CD4-positive, alpha-beta T cell treated with Interleukin-21 for 1 hour (primary cell): ENCODE results near the gene C1orf56.

ENCODE experiments used
- DNase-seq: peaks from one replicate; pipeline ENCODE4 v3.0.0-alpha.2; 2020

The C1orf56 gene, protein sequence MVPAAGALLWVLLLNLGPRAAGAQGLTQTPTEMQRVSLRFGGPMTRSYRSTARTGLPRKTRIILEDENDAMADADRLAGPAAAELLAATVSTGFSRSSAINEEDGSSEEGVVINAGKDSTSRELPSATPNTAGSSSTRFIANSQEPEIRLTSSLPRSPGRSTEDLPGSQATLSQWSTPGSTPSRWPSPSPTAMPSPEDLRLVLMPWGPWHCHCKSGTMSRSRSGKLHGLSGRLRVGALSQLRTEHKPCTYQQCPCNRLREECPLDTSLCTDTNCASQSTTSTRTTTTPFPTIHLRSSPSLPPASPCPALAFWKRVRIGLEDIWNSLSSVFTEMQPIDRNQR

DNA sequence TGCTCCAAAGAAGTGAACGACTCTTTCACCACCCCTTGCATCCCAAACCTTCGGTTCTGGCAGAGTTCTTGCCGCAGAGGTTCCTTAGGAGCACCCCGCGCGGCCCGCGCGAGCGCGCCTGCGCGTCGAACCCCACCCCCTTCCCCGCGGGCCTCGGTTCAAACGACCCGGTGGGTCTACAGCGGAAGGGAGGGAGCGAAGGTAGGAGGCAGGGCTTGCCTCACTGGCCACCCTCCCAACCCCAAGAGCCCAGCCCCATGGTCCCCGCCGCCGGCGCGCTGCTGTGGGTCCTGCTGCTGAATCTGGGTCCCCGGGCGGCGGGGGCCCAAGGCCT lies at the start of gene C1orf56:
TSS of gene C1orf56 (plus strand) at position 161 of the 334 bp plus-strand sequence. CDS start at position 258, 97 bp downstream.
- DNase-seq, result peak; percentile 70

DNA sequence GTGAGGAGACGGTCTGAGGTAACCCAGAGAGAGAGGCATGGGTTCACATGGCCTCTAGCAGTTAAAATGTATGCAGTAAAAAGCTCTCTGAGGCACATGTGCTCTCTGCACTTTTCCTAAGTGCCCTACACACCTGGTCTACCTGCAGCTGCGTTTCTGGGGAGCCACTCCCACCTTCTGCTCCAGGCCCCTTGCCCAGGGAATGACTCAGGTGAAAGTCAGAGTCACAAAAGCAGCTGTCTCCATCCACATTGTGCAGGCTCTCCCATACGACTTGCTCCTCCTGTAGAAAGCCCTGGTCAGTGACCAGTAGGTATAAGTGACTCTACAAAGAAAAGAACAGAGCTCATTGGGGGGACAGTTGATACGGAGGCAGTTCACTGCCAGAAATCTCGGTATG lies 49.6 kb upstream of the C1orf56 start:
- no peak for DNase-seq

DNA sequence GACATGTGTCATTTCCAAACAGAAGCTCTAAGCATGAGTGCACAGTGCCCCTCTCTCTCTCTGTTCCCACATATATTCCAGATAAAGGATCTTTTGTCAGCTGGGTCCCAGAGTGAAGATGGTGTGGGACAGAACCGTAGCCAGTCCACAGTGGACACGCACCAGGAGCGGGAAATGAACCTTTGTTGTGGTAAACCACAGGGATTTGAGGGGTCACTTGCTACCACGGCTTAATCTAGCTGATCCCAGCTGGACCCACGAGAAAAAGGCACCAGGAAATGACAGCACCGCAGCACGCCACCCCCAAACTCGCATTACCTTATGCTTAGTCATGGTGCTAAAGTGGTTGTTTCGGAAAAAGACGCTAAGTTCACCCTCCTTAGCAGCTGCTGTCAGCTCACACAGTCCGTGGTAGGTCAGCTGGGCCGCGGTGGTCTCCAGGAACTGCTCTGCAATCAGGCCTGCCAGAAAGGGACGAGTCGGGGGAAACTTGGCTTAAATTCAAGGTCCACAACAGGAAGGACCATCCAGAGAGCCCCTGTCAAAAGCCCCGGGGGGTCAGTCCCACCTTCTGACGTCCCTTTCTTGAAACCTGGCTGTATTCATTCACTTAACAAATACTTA lies 48.4 kb upstream of the C1orf56 start:
- no peak for DNase-seq

DNA sequence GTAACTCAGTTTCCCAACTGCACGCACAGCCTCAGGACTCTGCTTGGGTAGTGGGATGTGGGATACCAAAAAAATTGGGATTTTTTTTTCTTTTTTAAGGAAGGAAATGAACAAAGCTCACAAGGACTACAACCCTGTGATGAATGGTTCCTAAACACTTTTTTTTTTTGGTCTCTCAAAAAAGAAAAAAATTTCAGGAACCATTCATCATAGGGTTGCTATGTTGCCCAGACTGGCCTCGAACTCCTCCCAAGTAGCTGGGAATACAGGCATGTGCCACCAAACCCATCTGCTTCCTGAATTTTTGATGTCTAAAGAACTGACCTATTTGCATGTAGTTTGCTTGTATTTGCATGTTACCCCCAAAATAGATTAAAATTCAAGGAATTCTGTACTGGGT lies 47.6 kb upstream of the C1orf56 start:
- DNase-seq, result no peak

DNA sequence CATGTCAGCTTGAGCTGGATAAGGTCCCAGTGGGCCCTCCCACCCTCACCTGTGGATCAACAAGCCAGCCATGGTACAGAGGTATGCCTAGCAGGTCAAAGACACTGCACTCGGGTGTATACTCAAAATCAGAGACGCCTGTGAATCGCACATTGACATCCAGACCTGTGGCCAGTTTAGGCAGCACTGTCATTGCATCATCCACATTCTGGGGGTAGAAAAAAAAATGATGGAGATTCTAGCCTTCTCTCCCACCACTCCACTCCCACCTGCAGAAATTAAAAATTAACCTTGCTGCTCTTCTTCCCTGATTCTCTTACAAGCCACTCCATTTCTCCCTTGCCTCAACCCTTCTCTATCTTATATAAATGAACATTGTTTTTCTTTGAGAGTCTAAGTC lies 47.1 kb upstream of the C1orf56 start:
- DNase-seq, result no peak

DNA sequence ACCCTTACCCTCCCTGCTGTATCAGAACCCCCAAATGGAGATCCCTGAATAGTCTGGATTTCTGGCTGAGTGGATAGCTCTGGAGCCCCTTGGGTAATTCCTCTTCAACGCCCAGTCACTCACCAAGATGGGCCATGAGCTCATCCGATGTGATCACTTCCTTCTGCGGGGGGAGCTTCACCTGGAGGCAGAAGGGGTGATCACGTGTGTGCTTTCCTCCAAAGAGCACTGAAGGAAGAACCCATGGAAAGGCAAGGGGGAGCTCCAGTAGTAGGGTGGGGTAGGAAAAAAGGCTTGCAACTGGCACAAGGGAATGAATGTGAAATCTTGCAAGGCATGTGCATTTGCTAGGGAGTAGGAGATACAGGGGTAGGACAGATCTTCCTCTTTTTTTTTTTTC lies 45.9 kb upstream of the C1orf56 start:
- no peak for DNase-seq

DNA sequence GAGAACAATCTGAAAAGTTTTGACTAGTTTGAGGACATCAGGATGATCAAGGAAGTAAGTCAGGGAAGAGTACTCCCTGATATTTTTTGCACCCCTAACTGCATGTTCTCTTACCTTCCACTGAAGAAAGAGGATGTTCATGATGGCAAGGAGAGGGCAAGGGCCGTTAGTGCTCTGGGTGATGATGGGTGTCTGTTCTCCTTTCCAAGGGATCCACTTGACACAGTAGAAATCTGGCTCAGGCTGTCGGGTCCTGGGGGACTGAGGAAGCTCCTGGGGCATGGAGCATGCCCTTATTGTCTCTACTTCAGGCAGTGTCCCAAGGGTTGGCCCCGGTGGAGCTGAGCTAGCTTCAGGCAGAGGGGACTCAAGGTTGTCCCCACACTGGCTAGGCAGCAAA lies 45.5 kb upstream of the C1orf56 start:
- DNase-seq, result no peak

DNA sequence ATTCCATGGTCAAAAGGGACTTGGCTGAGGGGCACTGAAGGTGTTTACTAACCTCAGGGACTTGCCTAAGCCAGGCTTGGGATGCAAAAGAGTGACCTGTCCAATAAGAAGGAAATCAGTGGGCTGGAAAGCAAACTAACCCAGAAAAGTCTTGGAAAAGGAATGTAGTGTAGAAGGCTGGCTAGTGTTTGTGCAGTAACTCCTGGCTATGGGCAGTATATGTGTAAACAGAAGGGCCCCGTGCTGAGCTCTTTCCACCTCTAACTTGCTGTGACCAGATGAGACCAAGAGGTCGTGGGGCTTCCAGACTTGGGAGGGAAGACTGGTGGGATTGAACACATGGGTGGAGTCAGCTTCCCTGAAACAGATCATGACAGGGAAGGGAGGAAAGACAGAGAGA lies 44.9 kb upstream of the C1orf56 start:
- DNase-seq, result no peak

DNA sequence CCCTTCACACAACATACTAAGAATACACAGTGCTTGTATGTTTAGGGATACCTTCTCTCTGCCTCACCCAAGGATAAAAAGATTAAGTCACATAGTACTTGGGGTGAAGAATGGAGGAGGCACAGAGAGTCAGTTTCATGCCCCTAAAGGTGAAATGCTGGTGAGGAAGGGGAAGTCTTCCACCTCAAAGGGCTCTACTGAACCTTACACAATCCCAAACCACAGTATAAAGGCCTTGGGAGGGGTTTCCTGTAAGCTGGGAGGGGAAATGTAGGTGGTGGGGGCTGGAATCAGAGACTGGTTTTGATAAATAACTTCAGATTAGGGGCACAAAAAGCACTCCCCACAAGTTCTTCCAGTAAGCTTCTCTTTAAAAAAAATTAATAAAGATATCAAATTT lies 44.4 kb upstream of the C1orf56 start:
- DNase-seq, result peak; percentile 51

DNA sequence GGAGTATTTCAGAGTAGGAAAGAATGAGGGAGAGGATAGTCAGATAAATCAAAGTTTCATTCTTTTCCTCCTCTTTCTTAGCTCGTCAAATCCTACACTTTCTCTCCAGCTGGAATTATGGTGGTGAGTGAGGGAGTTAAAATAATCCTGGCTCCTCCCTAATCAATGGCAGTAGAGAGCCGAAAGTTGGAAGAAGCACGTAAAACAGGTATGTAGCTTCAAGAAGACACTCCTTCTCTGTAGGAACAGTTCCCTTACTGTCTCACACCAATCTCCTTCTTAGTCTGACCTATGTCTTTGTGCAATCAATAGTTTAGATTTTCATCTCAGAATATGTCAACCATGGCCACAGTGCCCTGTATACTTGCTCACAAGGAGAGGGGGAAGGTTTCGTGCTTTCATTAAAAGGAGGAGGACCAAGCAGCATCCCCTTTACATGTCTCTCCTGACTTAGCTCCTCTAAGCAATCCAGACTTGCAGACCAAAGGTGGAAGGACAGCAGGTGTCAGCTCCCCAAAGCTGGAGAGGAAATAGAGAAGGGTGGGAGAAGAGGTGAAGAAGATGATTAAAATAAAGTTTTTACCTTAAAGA lies 41.7 kb upstream of the C1orf56 start:
- no peak for DNase-seq

DNA sequence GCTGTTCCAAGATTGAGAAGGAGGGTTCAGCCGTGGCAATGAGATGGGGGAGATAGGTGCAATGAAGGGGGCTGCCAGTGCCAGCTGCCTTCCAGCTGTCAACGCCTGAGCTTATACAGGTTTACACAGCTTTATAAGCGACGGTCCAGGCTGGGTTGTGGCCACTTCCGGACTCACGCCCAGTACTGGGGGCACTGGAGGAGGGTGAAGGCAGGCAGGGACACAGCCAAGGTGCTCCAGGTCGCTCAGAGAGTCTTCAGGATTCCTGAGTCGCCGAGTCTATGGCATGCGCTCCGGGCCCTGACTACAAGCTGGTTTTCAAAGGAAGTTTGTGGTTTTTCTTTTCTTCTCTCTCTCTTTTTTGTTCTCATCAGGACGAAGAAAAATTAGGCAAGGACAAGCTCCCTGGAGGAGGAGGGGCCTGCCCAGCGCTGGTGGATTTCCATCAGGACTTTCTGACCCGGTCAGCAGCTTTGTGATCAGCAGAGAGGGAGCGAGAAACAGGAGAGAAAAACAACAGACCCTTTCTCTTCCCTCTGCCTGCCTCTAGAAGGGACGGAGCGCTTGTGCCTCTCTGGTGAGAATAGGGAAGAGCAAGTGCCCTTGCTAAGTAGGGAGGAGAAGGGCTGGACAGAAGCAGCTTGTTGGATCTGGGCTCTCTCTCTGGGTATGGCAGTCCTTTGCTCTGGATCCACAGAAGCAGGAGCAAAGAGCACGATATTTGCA lies 41.1 kb upstream of the C1orf56 start, which contains the start of gene MINDY1:
TSS of gene MINDY1 (minus strand) at position 576 of the 726 bp plus-strand sequence. CDS start 4,285 bp downstream, outside the sequence.
- DNase-seq, result peak; percentile 53

DNA sequence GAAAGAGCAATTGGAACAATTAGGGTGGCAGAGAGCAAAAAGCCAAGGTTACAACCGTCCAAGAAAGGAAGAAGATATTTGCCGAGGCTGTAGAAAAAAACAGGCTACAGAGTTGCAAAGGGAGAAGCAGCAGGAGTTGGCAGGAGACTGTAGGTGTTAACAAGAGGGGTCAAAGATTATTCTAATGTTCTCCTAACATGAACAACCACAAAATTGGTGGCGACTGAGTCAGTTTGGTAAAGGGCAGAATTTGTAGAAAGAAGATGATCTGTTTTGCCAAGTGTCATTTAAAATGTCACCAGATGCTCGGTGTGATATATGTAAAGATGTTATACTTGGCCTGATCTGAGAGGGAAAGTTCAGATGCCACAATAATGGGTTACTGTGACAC lies 39.7 kb upstream of the C1orf56 start:
- no peak for DNase-seq

DNA sequence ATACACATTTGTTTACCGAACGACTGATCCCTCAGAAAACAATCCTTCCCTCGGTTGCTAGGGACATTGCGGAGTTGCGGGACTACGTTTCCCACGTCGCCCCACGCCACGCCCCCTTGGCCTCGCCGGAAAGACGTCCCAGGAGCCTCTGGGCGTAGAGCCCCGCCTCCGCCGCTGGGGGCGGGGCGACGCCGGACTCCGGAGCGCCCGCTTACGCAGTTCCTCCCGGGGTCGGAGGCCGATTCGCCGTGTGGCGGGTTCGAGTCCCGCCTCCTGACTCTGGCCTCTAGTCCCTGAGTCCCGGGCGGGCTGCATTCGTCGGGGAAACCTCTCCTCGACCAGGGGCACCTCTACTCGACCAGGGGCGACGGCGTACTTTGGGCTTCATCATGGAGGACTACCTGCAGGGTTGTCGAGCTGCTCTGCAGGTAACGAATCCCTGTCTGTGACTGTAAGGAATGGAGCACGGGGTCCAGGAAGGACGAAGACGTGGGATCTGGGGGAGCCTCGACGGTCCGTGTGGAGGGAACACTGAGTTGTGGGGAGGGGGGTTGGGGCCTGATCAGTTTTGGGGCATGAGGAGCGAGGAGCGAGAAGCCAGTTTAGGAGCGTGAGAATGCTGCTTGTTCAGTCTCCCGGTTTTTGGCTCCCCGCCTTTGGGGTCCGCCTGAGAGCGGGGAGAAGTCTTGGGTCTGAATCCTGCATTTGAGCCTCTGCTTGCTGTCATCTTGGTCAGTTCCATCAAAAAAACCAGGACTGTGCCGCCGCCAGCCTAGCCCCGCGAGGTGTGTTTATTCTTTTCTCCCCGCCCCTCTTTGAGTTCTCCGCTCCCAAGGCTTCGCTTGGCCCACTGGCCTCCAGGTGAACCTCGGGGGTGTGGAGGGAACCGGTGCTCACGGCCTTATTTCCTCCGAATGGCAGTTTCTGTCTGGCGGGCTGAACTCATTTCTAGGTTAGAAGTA lies 39.0 kb upstream of the C1orf56 start, which contains the start of gene PRUNE1:
TSS of gene PRUNE1 (plus strand) at position 206 of the 962 bp plus-strand sequence. CDS start at position 390, 184 bp downstream.
- peak; percentile 98 for DNase-seq

DNA sequence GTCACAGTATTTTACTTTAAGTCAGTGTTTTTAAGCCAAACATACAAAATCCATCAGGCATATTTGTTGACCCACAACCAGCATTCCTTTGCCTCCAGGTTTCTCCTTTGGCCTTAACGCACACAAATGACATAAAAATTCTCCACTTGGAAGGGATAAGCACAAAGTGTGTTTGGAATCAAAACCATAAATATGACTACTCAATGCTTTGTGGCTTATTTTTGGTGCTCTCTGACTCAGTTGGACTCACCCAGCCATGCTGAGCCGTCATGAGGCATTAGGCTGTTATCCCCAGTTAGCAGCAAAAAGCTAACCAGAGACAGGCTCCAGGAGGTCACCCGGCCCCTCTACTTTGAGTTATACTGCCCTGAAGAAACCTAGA lies 38.4 kb upstream of the C1orf56 start:
- DNase-seq, result no peak

DNA sequence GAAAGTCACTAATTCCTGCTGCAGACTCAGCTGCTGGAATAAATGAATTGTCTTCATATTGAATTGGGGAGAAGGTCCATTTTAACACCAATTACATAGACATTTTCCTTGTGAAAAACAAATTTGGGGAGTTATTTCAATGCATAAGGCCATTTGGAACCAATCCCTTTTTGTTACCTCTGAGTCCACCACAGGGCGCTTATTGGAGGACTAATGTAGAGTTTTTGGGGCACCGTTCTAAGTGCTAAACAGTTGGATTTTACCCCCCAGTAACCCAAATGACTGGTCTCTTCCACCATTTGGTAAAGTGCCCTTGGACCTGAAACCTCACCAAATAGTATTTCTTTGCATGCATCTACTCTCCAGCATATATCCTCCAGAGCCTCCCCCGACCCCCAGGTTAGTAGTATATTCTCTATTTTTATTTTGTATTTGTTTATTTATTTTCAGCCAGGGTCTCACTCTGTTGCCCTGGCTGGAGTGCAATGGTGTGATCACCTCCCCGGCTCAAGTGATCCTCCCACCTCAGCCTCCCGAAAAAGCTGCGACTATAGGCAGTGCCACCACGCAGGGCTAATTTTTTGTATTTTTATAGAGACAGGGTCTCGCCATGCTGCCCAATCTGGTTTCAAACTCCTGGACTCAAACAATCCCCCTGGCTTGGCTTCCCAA lies 37.7 kb upstream of the C1orf56 start:
- no peak for DNase-seq

DNA sequence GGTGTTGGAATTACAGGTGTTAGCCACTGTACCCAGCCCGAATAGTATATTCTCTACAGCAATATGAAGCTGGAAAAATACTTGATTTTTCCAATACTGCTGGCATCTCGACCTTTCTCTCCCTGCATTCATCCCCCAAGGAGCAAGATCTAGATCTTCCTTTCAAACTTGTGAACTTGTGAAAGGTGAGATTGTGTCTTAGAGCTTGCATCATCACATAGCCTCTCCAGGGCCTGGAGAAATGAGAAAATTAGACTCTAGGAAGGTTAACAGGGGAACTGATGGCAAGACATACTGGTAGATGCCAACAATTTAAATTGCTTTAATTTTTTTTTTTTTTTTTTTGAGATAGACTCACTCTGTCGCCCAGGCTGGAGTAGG lies 37.2 kb upstream of the C1orf56 start:
- no peak for DNase-seq

DNA sequence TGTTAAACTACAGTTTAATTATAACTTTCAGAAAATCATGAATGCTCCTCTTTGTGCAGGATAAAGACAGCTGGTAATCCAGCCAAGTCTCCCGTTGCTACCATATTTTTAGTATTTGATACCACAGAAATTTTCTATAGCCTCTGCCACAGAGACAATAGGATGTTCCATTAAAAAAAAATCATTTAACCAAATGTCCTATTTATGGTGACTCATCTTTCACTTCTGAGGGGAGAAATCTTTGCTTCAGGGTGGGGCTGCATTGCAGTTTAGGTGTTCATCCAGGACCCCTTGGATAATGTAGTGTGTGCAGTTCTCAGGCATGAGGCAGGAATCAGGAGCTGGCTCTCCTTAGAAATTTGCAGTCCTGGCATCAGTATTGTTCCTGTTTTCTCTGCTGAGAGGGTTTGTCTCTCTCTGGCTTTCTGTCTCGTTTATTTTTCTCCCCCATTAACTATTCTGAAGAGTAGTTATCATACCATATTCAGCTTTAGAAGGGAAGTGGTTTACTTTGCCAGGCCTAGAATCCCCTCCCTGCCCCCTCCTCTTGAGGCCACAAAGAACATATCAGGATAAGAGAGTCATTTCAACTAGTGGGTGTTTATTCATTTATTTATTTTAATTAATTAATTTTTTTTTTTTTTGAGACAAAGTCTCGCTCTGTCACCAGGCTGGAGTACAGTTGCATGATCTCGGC lies 36.2 kb upstream of the C1orf56 start:
- no peak for DNase-seq

DNA sequence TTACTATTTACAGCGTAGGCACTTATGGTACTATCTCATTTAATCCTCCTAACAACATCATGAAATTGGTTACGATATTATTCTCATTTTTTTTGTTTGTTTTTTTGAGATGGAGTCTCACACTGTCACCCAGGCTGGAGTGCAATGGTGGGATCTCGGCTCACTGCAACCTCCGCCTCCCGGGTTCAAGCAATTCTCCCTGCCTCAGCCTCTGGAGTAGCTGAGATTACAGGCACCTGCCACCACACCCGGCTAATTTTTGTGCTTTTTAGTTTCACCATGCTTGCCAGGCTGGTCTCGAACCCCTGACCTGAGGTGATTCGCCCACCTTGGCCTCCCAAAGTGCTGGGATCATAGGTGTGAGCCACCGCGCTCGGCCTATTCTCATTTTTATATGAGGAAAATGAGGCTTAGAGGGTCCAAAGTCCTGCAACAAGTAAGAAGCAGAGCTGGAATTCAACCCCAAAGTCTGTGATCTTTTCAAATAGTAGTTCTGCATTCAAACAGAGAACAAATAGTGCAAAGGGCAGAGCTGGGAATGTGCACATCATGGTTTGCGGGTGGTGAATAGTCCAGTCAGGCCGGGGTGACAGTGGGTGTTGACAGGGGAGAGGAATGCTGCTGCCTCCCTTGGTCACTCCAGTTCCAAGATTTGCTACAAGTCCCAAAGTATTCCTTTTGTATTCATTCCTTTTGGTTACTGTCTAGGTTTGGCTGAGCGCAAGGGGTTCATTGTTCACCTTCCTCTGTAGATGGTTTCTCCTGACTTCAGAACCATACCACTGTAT lies 34.7 kb upstream of the C1orf56 start:
- no peak for DNase-seq

DNA sequence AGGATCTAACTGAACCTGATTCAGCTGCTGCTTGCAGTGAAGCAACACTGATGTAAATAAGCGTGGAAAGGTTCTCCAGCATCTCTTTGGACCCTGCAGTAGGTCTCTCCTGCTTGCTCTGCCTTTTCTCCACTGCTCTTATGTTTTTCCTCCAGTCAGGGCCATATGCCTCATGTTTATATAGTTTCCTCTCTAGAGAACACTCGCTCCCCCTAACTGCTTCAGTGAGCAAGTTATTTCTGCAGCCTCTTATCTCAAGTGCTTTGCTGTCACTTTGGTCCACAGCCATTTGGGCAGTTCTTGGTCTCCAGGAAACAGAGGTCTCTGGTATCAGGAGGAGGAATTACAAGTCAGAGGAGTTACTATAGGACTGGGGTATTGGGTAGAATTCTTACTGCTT lies 34.0 kb upstream of the C1orf56 start:
- DNase-seq, result no peak

DNA sequence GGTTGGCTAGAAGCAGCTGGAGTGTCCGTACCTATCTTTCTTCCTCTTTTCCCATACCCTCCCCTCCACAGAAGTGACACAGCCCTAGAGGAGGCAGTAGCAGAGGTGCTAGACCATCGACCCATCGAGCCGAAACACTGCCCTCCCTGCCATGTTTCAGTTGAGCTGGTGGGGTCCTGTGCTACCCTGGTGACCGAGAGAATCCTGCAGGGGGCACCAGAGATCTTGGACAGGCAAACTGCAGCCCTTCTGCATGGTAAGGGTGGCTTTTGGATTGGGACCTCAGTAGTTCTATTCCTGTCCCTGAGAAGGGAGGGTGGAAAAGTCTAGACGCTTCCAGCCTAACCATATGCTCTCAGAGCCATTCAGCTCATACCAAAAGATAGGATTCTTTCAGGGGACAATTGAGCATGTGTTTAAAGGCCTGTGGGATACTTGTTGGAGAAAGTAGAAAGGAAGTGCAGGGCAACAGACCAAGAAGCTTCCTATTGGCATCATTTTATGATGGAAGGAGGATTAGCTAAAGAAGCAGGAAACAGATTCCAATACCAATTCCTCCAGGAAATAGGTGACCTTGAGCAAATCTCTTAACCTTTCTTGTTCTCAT lies 22.9 kb upstream of the C1orf56 start:
- peak; percentile 91 for DNase-seq
